ENCODE results near the gene PIGA.

GRCh38 chrX:15292861-15293260, 42.5 kb downstream of the PIGA start:
- no peak for TF ChIP-seq CTCF (IDR thresholded peaks at IDR 0.05)
- TF ChIP-seq POLR2A (IDR thresholded peaks at IDR 0.05), result no peak
- TF ChIP-seq EP300 (IDR thresholded peaks at IDR 0.05), result no peak
- no peak for TF ChIP-seq POLR2AphosphoS5 (IDR thresholded peaks at IDR 0.05)
